Limb (tissue), 2 donors: Measurements from ENCODE around the gene SLC35D1.

ENCODE experiments used
- DNase-seq, 2 donors: peaks; one replicate each; pipeline ENCODE4 v3.0.0-alpha.2; 2016; ENCODE audit errors: extremely low spot score in 2 of 2

Gene SLC35D1

DNA sequence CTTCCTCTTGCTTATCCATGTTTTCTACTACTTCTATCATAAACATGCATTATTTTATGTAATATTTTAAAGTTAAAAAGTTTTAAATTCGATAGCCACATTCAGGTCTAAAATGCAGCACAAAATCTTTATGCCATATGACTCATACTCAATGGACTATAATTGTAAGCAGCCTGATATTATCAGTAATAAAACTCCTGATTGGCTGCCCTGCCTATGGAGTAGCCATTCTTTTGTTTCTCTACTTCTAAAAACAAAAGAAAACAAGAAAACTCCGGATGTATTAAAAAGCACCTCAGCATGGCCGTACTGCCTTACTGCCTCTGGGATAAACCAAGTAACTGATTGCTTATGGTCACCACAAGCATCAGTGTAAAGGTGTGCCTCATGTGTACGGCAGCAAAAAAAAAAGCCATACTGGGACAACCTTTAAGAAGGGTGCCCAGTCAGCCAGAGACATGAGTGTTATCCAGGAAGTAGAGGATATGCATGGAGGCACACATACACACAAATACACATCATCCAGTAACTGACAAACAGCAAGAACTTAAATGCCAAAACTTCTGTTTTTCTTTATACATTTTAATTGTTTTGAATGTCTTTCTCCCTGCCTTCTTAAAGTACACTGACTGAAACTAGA, 9.2 kb downstream of the SLC35D1 start:
- no peak for DNase-seq

DNA sequence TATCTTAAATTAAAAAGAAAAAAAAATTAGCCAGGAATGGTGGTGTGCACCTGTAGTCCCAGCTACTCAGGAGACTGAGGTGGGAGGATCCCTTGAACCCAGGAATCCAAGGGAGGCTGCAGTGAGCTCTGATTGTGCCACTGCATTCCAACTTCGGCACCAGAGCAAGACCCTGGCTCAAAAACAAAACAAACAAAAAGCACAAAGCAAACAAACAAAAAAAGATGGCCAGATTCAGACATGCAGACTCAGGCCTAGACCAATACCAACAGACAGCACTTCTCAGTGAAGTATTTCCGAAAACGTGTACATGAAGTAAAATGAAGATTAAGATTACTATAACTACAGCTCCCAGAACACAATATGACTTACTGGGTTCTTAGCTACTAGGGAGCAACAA, 10.6 kb downstream of the SLC35D1 start:
- DNase-seq: no peak

DNA sequence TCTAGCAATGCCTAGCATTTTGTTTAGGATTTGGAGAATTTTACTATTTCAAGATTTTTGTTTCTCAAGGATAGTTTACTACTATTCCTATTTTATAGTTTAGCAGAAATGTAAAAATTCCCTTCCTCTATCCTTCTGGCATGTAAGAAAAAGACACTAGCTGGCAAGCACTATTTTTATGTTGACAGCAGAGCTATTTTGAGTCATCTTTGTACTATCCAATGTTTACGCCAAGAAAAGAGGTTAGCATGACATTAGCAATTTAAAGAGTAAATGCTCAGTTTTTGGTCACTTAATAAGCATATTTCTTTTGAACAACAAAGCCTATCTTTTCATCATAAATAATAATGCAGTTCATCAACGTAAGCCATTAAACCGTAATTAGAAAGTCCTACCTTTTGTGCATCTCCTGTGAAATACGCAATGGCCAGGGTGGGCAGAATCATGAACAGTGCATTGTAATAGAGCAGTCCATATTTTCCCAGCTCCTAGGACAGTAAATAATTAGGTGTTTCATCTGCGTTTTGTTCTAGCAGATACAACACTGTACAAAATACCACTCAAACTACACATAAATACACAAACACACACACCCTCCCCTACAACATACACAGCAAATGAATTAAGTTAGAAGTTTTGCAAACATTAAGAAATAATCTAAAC, 12.0 kb downstream of the SLC35D1 start:
- DNase-seq: no peak

DNA sequence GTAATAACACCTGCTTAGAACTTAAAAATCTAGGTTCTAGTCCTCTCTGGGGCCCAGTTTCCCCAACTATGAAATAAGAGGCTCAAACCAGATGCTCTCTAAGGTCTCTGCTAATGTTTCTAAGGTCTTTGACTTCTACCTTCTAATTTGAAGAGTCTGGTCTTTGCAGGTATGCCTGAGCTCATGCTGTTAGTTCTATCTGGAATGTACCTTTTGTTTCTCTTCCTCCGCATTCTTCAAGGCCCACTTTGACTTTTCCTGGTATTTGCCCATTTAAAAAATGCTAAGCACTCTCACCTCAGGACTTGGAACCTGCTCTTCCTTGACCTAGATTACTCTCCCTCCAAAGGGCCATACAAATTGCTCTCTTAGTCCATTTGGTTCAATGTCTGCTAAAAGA, 13.5 kb downstream of the SLC35D1 start:
- DNase-seq: no peak

DNA sequence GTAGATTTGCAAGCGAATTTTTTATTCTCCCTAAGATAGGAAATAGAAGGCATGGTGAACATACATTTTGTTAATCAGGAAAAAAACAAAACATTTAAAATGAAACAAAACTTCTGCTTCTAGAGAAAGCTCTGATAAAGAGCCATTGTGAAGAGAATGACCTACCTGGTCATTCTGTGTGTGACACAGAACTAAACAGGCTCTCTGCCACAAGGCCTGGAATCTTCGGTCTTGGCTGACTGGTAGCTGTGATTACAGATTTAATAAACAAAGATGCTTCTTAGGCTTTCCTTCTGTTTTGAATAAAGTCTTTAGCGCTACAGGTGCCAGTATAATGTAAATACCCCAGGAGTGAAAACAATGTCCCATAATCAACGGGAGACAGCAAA, 22.1 kb downstream of the SLC35D1 start:
- no peak for DNase-seq

DNA sequence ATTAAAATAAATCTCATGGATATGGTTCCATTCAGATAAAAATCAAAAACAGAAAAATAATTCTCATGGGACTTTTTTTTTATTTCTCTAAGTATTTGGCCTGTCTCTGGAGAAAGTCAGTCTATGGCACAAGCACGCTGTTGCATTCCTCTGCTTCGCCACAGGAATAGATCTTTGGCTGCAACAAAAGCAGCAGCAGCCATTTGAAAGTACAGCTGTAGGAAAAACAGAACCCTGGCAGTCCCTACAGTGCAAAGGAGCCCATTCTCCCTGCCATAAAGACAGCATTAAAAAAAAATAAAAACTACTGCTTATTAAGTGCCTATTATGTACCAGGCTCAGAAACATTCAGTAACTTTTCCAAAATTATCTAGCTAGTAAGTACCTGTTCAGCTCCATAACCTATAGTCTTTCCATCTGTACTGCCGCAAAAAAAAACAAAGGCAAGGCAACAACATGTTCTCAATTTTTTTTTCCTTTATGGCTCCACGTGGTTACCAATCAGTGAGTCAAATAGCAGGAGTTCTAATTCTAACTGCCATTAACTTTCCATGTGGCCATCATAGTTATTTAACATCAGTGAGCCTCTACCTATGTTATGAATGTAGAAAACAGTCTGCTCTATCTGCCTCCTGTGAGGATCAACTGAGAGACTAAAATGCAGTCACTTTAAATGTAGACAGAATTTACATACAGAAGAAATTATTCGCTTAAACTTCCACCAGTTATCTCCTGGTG, 22.7 kb downstream of the SLC35D1 start:
- no peak for DNase-seq

DNA sequence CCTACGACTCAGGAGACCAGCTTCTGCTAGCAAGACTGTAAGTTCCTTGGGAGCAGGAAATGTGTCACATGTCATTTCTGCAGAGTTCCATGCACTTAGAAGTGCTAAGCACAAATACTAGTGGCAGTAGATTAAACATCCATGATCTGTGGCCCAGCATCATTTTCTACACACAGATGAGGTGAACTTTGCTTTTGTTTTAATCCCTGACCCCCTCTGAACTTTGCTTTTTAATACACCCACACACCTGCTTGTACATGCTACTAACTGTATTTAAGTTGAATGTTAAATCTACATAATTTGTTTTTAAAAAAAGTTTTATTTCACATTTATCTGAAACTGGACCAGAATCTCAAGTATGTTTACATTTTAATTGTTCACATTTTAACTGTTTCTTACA, 24.5 kb downstream of the SLC35D1 start:
- no peak for DNase-seq

DNA sequence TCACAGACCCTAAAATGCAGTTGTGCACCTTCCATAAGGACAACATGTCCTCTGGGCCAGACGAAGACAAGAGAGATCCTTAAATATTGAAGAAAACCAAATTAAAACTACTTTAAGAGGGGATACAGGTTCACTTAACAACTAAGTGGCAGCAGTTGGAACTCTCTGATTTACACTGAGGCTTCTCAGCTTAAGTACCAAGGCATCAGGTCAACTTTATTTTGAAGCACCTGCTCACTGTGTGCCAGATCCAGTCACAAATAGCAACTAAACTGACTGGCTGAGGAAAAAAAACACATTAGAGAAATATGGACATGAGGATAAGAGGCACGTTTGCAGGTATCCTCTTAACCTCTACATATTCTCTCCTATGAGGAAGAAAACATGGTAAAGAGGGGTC, 33.2 kb downstream of the SLC35D1 start:
- DNase-seq: no peak

DNA sequence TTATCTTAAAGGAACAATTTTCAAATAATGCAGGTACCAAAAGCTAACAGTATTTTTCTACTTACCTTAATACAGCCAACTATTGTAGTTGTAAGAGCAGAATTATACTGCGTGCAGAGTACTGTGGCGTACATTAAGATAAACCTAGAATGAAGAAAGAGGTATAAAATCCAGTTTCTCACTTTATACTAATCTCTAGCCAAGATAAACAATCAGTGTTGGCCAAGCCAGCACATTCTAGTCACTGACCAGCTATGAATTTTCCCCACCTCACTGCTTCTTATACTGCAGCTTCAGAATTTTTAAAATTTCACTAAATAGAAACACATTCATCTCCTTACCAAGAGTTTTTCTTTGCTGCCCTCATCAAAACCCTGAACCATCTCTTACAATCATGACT, 33.6 kb downstream of the SLC35D1 start:
- no peak for DNase-seq

DNA sequence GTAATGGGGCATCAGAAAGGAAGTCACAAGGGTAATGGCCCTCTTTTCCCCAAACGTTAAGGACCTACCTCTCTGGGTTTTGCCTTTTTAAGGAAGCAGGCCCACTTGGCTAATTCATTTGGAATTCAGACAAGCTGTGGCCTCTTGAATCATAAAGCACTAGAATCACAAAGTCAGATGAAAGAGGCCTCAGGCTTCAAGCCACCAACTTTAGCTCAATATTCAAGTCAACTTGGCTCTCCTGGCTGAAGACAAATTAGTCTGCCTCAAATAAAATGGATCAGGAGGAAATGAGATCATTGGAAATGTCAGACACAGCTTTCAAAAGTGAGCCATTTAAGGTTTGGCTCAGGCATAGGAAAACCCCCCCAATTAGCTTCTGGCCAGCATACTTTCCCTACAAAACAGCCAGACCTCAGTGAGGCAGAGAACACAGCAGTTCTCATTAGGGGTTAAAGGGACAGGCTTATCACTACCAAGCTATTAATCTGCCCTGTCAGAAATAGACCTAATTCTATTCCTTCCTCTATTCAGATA, 34.3 kb downstream of the SLC35D1 start:
- peak; percentile 39 to 64 for DNase-seq

DNA sequence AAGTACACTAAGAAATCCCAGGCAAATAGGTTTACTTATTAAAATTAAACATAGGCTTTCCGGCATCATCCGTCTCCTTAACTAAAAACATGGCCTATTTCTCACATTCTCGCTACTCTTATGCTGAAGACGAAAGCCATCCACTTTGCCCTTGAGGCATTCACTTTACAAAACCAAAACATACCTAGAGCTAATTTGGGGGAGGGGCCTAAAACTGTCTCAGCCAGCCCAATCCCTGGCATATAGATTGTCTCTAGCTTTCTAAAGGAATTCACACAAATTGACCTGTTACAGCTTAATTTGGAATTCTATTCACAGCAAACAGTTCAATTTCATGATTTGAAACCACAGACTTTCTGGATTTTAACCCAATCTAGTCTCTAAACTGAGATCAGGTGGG, 34.8 kb downstream of the SLC35D1 start:
- no peak for DNase-seq

DNA sequence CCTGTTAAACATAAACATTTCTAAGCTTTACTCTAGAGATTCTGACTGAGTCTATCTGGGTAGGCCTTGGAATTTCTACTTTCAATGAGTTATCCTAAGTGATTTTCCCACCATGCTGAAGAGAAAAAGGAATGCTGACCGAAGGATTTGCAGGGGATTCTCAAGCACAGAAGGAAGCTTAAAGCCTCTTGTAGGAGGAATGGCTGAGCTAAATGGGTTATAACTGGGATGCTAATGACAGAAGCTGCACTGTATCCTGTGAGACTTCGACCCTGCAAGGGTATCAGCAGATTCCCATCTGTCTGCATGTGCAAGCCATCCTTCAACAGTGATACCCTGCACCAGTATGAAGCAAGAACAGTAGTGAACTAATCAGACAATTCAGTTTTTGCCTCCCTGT, 35.4 kb downstream of the SLC35D1 start:
- no peak for DNase-seq

DNA sequence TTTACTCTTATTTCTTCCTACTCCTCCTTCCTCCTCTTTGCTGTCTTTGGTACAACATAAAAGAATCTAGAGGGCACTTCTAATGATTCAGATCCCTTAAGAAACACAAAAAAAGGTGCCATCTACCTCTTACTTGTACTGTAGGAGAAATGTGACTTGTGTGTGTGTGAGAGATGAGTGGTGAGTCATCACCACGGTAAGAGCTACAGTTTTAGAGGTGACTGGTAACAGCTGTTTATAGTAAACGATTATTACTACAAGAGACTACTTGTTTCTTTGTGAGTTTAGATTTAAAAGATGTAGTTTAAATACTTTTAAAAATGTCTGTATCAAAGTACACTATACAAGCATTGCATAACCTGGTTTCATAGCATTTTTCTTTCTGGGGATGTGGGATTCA, 40.4 kb downstream of the SLC35D1 start:
- no peak for DNase-seq

DNA sequence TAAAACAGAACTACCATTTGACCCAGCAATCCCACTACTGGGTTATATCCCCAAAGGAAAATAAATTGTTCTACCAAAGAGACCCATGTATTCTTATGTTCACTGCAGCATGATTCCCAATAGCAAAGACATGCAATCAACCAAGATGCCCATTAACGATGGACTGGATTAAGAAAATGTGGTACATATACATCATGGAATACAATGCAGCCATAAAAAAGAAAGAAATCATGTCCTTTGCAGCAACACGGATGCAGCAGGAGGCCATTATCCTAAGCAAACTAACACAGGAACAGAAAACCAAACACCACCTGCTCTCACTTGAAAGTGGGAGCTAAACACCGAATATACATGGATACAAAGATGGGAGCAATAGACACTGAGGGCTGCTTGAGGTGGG, 44.2 kb downstream of the SLC35D1 start:
- no peak for DNase-seq

DNA sequence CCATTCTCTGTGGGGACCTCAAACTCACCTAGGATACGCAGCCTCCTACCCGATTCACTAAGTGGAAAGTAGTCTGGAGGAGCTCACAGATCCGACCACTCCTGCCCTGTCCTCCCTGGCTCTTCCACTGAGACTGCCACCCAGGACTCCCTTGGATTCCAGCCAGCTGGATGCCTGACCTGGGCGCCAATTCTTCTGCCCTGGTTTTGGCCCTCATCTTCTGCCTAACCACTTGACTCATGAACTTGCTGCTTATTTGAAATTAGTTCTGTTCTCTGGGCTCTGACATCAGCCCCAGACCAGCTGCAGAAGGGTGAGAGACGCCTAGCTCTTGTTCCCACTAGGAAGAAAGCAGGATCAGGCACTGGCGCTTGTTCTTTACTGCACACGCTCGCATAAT, 48.9 kb downstream of the SLC35D1 start:
- no peak for DNase-seq

DNA sequence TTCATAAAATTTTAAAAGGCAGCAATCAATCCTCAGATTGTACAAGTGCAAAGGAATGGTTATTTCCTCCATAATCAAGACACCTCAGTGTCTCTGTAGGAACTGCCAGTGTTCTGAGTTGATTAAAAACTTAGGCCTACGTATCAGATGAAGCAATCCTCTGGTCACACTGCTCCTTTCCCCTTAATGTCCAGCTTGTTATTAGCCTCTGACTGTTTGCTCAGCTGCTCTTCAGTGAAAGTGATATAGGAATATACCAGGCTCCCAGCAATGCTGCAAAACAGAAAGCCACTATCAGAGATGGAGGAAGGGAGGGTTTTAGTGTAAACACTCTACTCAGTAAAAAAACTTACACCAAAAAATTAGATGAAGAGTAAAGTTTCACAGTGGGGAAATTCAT, 49.8 kb downstream of the SLC35D1 start:
- no peak for DNase-seq

DNA sequence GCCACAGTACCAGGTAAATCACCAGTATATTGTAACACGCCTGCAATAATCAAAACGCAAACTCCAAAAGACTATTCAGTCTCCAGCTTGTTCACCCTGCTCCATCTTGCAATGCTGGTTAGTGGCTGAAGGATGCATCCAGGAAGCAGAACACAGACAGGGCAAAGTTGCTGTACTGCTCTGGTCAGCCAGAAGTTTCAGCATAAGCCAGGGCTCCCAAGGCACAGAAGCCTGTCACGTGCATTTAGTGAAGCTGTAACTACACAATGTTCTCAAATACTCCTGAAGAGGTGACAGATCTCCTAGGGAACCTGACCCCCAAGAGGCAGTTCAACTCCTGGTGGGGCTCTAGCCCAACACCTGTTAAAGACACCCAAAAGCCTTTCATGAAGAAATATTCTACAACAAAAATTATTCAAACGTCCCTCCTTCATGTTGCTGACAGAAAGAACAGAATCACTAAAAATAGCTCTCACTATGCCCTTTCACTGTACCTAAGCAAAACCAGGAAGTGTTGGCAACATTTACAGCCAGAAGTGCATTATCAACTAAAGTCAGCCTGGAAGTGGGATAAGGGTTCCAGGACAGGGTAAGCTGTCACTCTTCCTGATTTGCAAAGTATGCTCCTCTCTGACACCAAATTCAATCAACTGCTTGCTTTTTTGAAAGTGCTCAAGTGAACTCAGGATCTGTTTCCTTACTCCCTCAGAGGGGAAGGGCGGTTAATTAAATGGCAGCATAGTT, 52.1 kb downstream of the SLC35D1 start:
- DNase-seq: no peak

DNA sequence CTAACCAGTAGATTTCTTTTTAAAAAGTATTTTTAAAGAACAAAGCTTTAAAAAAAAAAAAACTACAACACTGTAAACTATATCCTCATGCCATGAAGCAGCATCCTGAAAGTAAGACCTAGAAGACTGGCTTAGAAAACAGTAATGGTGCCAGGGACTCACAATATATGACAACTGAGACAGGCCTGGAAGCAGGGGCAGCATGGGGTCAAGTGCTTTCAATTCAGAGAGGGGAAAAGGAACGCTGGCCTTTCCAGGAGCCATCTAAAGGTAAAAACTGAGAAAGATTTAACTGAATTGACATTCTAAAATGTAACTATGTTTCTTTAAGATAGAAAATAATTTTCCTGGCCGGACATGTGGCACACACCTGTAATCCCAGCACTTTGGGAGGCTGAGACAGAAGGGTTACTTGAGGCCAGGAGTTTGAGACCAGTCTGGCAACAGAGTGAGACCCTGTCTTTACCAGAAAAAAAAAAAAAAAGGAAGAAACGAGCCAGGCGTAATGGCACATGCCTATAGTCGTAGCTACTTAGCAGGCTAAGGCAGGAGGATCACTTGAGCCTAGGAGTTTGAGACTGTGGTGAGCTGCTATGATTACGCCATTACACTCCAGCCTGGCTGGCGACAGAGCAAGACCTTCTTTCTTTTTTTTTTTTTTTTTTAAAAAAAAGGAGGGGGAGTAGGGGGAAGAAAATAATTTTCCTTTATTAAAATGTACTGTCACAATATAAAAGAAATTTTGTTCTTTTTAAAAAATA, 54.1 kb downstream of the SLC35D1 start:
- no peak for DNase-seq

DNA sequence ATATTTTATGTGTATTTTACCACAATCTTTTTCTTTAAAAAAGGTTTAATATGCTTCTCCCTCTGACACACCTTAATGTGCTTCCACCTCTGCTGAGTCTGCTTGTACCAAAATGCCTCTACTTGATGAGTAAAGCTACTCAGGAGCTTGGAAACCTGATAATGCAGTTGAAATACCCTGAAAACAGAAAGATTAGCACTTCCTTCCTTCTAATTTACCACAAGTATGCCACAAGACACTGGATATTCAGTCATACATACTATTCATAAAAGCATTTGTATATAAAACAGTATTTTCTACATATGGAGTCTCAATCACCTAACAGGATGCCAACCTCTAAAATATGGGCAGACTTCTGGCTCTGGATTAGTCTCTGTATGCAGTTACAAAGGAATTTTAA, 55.0 kb downstream of the SLC35D1 start:
- no peak for DNase-seq

DNA sequence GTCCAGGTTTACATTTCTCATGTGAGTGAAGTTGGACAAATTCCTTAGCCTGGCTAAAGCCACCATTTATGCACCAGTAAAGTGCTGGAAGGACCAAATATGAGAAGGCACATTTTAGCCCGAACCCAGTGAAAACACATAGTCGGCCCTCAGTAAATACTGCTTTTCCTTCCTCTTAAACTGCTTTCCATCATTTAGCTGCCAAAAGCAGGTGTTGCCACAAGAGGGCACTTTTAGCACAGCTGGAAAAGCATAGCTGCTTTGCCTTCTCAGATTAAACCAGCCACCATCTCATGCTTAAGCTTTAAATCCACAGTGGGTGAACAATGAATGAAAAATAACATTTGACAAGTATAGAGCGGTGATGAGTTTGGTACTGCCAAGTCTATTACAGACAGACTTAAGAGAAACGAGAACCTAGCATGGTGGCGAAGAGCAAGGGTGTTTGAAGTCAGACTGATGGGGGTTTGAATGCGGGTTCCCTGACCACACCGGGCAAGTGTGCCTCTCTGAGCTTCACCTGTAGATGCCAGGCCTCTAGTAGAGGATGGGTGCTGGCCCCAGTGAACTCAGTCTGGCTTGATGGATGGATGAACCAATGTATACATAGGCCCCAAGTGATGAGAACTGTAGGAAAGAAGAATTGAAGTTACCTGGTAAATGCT, 57.8 kb downstream of the SLC35D1 start:
- DNase-seq: peak; percentile 53 to 70

DNA sequence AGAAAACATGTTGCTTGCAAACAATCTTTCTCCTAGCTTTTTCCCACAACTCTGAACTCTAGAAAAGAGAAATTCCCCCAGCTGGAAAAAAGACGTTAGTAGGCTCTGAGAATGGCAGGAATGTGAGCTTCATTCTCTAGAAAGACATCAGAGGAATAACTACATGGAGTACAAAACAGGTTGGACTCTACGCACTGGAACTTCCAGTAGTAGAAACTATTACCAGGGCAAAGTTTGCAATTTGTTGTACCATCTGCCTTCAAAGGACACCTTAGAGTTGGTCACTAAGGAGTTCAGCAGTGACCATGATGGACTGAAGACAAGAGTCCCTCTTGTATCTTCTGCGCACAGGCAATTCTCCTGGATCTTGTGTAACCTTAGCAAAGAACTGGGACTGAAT, 60.9 kb downstream of the SLC35D1 start:
- no peak for DNase-seq
